Fibroblast of mammary gland (primary cell): ENCODE results near the gene AFF4.

ENCODE experiments used
- DNase-seq: peaks from one replicate; pipeline ENCODE4 v3.0.0-alpha.2; 2010; ENCODE audit warnings: low read depth
- H3K4me3 ChIP-seq: 2 replicates; pipeline ENCODE4 v1.5.1; 2011; ENCODE audit warnings: low read depth, mild to moderate bottlenecking, low read length, moderate library complexity; ENCODE audit not compliant: control insufficient read depth
- CTCF ChIP-seq: conservative IDR thresholded peaks from 2 replicates; pipeline ENCODE4 v1.5.1; 2011; ENCODE audit warnings: low read depth, low read length, inconsistent platforms; ENCODE audit not compliant: control insufficient read depth, insufficient read depth

Gene AFF4

GRCh38 chr5:132873930-132874271, 89.5 kb downstream of the AFF4 start:
- no peak overlapping the region for H3K4me3 ChIP-seq
- DNase-seq = no peak
- no peak for TF ChIP-seq CTCF

GRCh38 chr5:132873119-132873929, 90.1 kb downstream of the AFF4 start, which contains the start of gene LEAP2:
TSS of gene LEAP2 (plus strand) at chr5:132873668. CDS start at chr5:132873695, 27 bp downstream.
- H3K4me3 ChIP-seq = no peak within 1 kb of the TSS
- DNase-seq = no peak
- TF ChIP-seq CTCF = no peak

- no peak for TF ChIP-seq CTCF
- no peak for DNase-seq
- no peak overlapping the region for H3K4me3 ChIP-seq
These were observed 90.7 kb downstream of the AFF4 start for GRCh38 chr5:132872788-132873118.

GRCh38 chr5:132871459-132872284, 91.8 kb downstream of the AFF4 start:
- no peak for DNase-seq
- TF ChIP-seq CTCF = no peak
- no peak overlapping the region for H3K4me3 ChIP-seq

- no peak for DNase-seq
- no peak for TF ChIP-seq CTCF
- no peak overlapping the region for H3K4me3 ChIP-seq
These were observed 92.6 kb downstream of the AFF4 start for GRCh38 chr5:132870801-132871200.

- H3K4me3 ChIP-seq = no peak overlapping the region
- DNase-seq = no peak
- no peak for TF ChIP-seq CTCF
These were observed 94.7 kb downstream of the AFF4 start for GRCh38 chr5:132868754-132869153.

- no peak for DNase-seq
- no peak for TF ChIP-seq CTCF
- peak overlapping the region; percentile 91 for H3K4me3 ChIP-seq
These were observed 96.4 kb downstream of the AFF4 start for GRCh38 chr5:132867046-132867451.
